Activated T-helper 9 cell treated with anti-CD3 and anti-CD28 coated beads, Interleukin-2, amount 50 U/mL, for 16 hours (primary cell): ENCODE results near the gene PLXNA4.

Experiments used
- DNase-seq: peaks from one replicate; pipeline ENCODE4 v3.0.0-alpha.2; 2020; ENCODE audit warnings: low read depth

The PLXNA4 gene

GRCh38 chr7:132352800-132353199 lies 223.5 kb downstream of the PLXNA4 start:
- no peak for DNase-seq

- DNase-seq = no peak
Observed at GRCh38 chr7:132351954-132352499, 224.2 kb downstream of the PLXNA4 start.

DNA sequence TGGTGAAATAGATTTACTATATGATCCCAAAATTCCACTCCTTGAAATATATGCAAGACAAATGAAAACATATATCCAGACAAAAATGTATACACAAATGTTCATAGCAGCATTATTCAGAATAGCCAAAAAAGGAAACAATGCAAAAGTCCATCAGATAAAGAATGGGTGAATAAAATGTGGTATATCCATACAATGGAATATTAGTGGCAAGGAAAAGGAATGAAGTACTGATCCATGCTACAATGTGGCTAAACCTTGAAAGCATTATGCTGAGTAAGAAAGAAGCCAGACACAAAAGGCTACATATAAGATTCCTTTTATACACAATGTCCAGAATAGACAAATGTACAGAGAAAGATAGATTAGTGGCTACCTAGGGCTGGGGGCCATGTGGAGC lies 225.5 kb downstream of the PLXNA4 start:
- DNase-seq = no peak

DNA sequence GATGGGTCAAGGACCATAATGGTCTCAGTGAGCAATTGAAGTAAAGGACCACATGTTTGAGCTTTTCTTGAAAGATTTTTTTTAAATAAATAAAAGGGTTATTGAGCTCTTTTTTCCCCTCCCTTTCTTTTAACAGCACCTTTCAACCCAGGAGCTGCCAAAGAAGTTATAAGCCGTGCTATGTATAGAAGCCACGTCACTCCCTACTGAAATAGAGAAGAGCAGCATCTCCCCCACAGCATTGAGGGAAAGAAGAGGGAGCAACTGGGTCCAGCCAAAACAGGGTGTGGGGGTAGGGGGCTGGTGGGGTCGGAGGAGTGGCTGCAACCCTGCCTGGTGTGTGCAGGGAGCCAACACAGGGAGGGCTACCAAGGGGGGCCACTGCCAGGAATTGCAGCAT lies 227.2 kb downstream of the PLXNA4 start:
- DNase-seq = no peak

GRCh38 chr7:132348341-132348740 lies 227.9 kb downstream of the PLXNA4 start:
- DNase-seq = no peak

GRCh38 chr7:132347858-132348257 lies 228.4 kb downstream of the PLXNA4 start:
- no peak for DNase-seq

GRCh38 chr7:132347123-132347522 lies 229.1 kb downstream of the PLXNA4 start:
- no peak for DNase-seq

DNA sequence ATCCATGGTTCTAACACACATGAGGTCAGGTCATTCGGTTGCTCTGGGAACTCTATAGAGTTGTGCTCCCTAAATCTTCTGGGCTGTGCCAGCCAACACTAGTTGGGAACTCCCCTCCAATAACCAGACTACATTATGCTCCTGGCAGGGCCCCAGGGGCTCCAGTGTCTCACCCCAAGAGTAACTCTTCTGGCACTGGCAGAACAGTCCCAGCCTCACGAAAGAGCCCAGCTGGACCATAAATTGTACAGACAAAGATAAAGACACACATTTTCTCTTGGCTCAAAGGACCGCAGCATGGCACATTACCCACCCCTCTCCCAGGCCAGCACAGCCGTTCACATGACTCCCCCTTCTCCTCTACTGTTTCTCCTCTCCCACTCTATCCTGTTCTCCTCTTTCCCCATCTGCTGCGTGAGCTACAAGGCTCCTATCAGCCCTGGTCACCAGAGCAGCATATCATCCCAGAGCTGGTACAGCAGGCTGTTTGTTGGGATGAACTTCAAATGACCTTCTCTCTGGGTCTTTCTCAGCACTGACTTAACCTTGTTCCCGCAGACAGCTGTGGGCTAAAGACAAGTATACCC lies 230.6 kb downstream of the PLXNA4 start:
- DNase-seq = no peak

DNA sequence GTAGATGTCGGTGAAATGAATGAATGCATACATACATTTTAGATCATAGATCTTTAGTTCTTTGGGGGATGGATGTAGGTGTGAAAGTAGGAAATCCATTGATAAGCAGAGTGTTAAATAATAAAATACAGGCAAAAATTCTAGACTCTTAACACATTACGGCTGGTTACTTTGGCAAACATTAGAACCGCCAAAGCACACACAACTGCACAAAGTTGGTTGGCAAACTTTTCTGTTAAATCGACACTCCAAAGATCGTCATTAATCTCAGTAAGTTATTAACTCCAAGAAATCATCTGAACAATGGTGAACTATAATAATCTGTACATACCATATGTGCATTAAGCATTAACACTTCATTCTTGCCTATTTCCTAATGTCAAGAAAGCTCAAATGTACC lies 231.2 kb downstream of the PLXNA4 start:
- no peak for DNase-seq

GRCh38 chr7:132343199-132343598 lies 233.1 kb downstream of the PLXNA4 start:
- DNase-seq = no peak

DNA sequence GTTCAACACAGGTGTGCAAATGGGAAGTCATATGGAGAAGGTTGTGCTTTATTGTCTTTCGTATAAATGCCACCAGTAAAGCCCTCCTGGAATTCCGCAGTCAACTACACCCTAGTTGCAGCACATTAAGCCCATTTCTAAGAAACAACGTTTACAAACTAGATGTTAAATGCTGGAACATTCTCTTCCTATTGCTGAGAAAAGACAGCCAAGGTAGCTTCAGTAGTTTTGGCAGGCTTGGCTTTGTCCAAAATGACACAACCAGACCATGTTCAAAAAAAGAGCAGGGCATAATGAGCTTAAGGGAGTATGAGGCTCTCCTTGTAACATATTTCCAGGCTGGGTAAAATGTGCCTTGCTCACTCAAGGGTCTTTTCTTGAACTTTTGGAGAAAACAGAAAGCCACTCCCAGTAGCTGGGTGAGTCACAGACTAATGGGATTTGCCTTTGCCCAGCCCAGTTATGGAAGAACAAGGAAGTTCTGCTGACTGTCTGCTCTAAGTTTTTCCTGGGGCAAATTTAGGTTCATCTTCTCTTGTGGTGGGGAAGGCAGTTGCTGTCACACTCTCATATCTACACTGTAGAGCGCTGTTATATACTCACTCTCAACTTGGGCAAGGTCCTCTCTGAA lies 238.7 kb downstream of the PLXNA4 start:
- no peak for DNase-seq

DNA sequence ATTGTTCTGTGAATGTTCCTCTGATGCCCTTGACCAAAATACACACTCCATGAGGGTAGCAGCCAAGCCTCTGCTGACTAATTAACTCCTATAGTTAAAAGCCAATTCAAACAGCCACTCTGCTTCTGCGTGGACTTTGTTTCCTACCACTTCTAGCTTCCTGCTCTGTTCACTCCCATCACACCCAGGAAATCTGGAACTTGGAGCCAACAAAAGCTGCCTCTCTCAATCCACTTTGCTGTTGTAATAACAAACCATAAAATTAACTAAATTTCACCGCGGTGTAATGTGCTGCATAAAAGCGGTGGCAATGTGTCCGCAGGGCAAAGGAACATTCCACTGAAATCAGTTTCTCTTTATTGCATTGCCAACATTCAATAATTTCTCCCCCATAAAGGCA lies 239.5 kb downstream of the PLXNA4 start:
- no peak for DNase-seq

GRCh38 chr7:132333301-132333700 lies 243.0 kb downstream of the PLXNA4 start:
- no peak for DNase-seq

DNA sequence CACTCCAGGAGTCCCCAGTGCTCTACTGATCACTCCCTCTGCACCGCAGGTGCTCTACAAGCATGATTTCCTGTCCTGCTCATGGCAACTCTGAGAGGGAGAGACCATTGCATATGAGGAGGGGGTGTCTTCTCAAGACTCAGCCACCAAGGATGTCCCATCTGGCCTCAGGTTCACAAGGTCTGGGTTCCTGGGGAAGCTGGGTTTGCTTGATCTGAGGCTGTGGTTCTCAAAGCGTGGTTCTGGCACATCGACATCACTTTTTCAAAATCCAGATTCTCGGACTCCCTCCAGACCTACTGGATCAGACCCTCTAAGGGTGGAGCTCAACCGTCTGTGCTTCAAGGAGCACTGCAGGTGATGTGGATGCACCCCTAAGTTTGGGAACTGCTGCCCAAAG lies 247.5 kb downstream of the PLXNA4 start:
- no peak for DNase-seq

GRCh38 chr7:132328047-132328620 lies 248.1 kb downstream of the PLXNA4 start:
- DNase-seq = no peak

- DNase-seq = no peak
Observed at GRCh38 chr7:132326878-132327589, 249.2 kb downstream of the PLXNA4 start.

- DNase-seq = no peak
Observed at GRCh38 chr7:132322970-132323369, 253.3 kb downstream of the PLXNA4 start.

DNA sequence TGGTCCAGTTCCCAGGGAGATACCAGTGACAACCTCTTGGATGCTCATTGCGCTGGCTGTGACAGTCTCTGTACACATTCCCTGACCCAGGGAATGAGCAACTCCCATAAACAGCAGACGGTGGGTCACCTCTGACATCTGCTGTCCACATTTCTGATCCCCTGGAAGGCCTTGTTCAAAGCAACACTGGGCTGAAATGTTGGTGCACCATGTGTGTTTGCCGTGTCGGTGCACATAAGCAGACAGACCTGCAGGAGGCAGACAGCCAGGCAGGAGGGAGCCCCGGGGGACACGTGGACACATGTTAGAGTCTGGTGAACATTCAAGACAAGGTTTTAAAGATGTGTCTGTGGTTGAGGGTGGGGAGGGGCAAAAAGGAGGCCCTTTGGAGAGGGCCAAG lies 254.9 kb downstream of the PLXNA4 start:
- no peak for DNase-seq

- DNase-seq = no peak
Observed at GRCh38 chr7:132319481-132319880, 256.8 kb downstream of the PLXNA4 start.

- peak; percentile 63 for DNase-seq
Observed at GRCh38 chr7:132318352-132319318, 257.6 kb downstream of the PLXNA4 start.

DNA sequence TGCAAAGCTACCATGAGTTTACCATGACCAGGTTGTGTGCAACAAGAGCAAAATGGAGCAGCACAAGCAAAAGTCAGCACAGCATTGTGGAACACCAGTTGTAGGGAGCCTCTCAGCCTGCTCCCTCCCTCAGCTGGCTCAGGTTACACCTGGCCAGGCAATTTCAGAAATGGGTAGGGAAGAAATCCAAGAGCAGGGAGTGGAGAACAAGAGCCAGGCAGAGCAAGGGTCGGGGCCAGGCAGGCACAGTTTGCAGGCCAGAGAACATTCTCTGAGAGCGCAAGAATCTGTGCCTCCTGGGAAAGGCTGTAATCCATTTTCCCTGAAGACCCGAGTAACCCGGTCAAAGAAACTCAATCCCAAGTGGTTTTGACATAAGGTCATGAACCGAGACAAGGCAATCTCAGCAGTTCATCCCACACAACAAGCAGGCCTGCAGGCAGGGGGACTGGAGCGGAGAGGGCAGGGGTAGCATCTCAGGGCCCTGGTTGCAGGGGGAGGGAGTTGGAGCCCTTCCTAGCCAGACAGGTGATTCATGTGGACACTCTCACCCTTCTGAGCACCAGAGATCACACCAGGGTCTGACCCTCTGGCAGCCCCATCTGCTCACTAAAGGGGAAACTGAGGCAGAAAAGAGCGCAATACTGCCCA lies 258.4 kb downstream of the PLXNA4 start:
- DNase-seq = no peak
